Adipocyte (in vitro differentiated cells): ENCODE results near the gene IL22RA2.
"Not testable (repeated sequence)": the region's sequence is repeated elsewhere in the genome, so short reads cannot be mapped to it uniquely, and the experiment has no call there.

Source experiments
- DNase-seq: peaks from one replicate; pipeline ENCODE4 v3.0.0-alpha.2; 2015; ENCODE audit warnings: low read depth
- H3K27me3 ChIP-seq: replicated peaks from 2 replicates; pipeline ENCODE4 v1.7.0; 2013; ENCODE audit warnings: mild to moderate bottlenecking, low read length, moderate library complexity; ENCODE audit not compliant: control insufficient read depth, insufficient read depth
- H3K36me3 ChIP-seq: 2 replicates; pipeline ENCODE4 v1.7.0; 2013; ENCODE audit warnings: low read length, mild to moderate bottlenecking, moderate library complexity; ENCODE audit not compliant: control insufficient read depth, insufficient read depth, severe bottlenecking
- H3K4me1 ChIP-seq: 2 replicates; pipeline ENCODE4 v1.7.0; 2013; ENCODE audit warnings: mild to moderate bottlenecking, low read length, moderate library complexity; ENCODE audit not compliant: control insufficient read depth, insufficient read depth
- H3K4me3 ChIP-seq: 2 replicates; pipeline ENCODE4 v1.7.0; 2013; ENCODE audit warnings: mild to moderate bottlenecking, low read length, moderate library complexity
- H3K9ac ChIP-seq: 2 replicates; pipeline ENCODE4 v1.7.0; 2013; ENCODE audit warnings: mild to moderate bottlenecking, low read length, moderate library complexity
- H3K9me3 ChIP-seq: 2 replicates; pipeline ENCODE4 v1.7.0; 2013; ENCODE audit warnings: mild to moderate bottlenecking, low read length, moderate library complexity; ENCODE audit not compliant: control insufficient read depth

Gene IL22RA2

GRCh38 chr6:137120748-137121147 lies 52.7 kb downstream of the IL22RA2 start:
- no peak overlapping the region for H3K4me3 ChIP-seq
- no peaks in the 10 kb centered on the region for H3K36me3 ChIP-seq
- no peak overlapping the region for H3K9ac ChIP-seq
- DNase-seq: no peak
- H3K4me1 ChIP-seq: no peaks in the 10 kb centered on the region
- no peaks in the 10 kb centered on the region for H3K27me3 ChIP-seq
- H3K9me3 ChIP-seq: peaks cover 15% of the 10 kb centered on the region

DNA sequence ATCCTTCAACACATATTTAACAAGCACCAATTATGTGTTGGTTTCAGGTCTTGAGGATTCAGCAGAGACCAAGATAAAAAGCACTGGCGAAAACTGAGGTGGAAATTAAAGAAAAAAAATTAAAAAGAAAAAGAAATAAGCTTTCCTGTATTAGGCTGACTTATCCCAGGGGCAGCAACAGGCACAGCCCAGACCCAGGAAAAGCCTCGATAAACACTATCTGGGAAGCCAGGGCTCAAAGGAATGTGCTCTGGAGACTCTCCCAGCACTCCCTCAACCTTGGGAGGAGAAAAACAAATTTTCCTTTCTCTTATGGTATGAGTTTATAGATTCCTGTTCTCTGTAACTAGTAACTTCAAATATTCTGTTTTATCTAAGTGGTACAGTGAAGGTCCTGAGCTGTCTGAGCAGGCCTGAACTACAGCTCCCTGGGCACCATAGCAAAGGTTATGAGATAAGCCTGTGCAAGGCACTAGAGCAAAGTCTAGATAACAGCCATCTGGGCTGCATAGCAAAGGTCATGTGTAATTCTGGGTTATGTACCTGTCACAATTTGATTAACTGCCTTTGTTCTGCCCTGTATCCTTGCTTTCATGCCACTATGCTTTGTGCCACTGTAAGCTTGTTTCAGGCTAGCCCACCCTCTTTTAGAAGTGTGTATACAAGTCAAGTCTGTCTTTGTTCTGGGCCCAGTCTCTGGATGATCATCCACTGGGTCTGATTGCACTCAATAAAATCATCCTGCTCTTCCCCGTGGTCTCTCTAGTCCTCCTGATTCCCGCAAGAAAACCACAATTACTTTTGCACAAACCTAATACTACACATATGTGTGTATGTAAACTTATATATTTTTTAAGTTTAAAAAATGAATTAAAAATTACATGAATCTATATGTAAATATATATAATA lies 54.0 kb downstream of the IL22RA2 start:
- H3K9ac ChIP-seq: no peak overlapping the region
- no peak overlapping the region for H3K4me3 ChIP-seq
- H3K27me3 ChIP-seq: no peaks in the 10 kb centered on the region
- H3K4me1 ChIP-seq: no peaks in the 10 kb centered on the region
- peaks cover 15% of the 10 kb centered on the region for H3K9me3 ChIP-seq
- no peak for DNase-seq
- no peaks in the 10 kb centered on the region for H3K36me3 ChIP-seq

- Histone ChIP-seq H3K9ac (no peak overlapping the region), H3K27me3 (no peaks in the 10 kb centered on the region), H3K36me3 (no peaks in the 10 kb centered on the region)
Measured at GRCh38 chr6:137117581-137117980, 55.9 kb downstream of the IL22RA2 start.

GRCh38 chr6:137116807-137117206 lies 56.6 kb downstream of the IL22RA2 start:
- Histone ChIP-seq H3K4me1 (peaks cover 5% of the 10 kb centered on the region), H3K4me3 (no peak overlapping the region), H3K36me3 (no peaks in the 10 kb centered on the region), H3K27me3 (no peaks in the 10 kb centered on the region), H3K9me3 (peaks cover 15% of the 10 kb centered on the region), H3K9ac (no peak overlapping the region)
- DNase-seq: no peak

More at GRCh38 chr6:137117581-137117980, 55.9 kb downstream of the IL22RA2 start:
- H3K4me3 ChIP-seq: no peak overlapping the region
- no peak for DNase-seq
- peaks cover 15% of the 10 kb centered on the region for H3K9me3 ChIP-seq
- H3K4me1 ChIP-seq: no peaks in the 10 kb centered on the region

- no peaks in the 10 kb centered on the region for H3K36me3 ChIP-seq
- no peak overlapping the region for H3K9ac ChIP-seq
- peaks cover 15% of the 10 kb centered on the region for H3K9me3 ChIP-seq
- H3K27me3 ChIP-seq: no peaks in the 10 kb centered on the region
- DNase-seq: peak; percentile 3
- H3K4me1 ChIP-seq: peaks cover 9% of the 10 kb centered on the region
- no peak overlapping the region for H3K4me3 ChIP-seq
Measured at GRCh38 chr6:137115658-137116057, 57.8 kb downstream of the IL22RA2 start.

DNA sequence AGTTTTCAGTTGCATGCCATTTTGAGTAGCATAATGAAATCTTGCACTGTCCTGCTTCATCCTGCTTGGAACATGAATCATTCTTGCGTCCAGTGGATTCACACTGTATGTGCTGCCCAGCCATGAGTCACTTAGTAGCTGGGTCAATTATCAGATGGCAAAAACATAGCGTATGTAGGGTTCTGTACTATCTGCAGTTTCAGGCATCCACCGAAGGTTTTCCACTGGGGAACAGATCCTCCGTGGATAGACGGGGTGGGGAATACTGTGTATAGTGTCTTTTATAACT lies 61.4 kb downstream of the IL22RA2 start:
- Histone ChIP-seq H3K9ac (no peak overlapping the region), H3K4me3 (no peak overlapping the region), H3K9me3 (peaks cover 4% of the 10 kb centered on the region), H3K4me1 (peaks cover 9% of the 10 kb centered on the region), H3K36me3 (no peaks in the 10 kb centered on the region), H3K27me3 (no peaks in the 10 kb centered on the region)
- peak; percentile 63 for DNase-seq

GRCh38 chr6:137111296-137112066 lies 62.0 kb downstream of the IL22RA2 start:
- no peak overlapping the region for H3K9ac ChIP-seq
- H3K4me1 ChIP-seq: peaks cover 9% of the 10 kb centered on the region
- H3K9me3 ChIP-seq: peaks cover 4% of the 10 kb centered on the region
- DNase-seq: peak; percentile 18
- no peaks in the 10 kb centered on the region for H3K27me3 ChIP-seq
- no peaks in the 10 kb centered on the region for H3K36me3 ChIP-seq
- no peak overlapping the region for H3K4me3 ChIP-seq

- H3K9me3 ChIP-seq: peaks cover 4% of the 10 kb centered on the region
- H3K4me1 ChIP-seq: peaks cover 9% of the 10 kb centered on the region
- no peak overlapping the region for H3K9ac ChIP-seq
- no peaks in the 10 kb centered on the region for H3K27me3 ChIP-seq
- H3K36me3 ChIP-seq: no peaks in the 10 kb centered on the region
- no peak for DNase-seq
- H3K4me3 ChIP-seq: no peak overlapping the region
Measured at GRCh38 chr6:137107767-137108105, 65.7 kb downstream of the IL22RA2 start.

DNA sequence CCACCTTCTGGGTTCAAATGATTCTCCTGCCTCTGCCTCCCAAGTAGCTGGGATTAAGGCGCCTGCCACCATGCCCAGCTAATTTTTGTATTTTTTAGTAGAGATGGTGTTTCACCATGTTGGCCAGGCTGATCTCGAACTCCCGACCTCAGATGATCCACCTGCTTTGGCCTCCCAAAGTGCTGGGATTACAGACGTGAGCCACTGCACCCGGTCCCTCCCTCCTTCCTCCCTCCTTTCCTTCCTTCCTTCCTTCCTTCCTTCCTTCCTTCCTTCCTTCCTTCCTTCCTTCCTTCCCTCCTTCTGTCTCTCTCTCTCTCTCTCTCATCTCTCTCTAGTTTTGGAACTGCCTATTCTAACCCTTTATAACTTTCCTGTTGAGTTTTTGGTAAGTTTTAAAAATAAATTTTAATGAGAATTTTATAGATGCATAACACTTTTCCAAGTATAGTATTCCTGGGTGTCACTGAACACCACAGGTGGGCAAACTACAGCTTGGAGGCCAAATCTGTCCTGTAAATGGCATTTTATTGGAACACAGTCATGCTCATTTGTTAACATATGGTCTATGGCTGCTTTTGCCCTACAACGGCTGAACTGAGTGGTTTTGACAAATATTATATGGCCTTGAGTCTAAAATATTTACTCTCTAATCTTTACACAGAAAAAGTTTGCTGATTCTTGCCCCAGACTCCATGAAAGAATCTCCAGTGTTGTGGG lies 66.2 kb downstream of the IL22RA2 start:
- H3K4me3 ChIP-seq, H3K27me3 ChIP-seq, H3K9me3 ChIP-seq, H3K4me1 ChIP-seq, H3K36me3 ChIP-seq, H3K9ac ChIP-seq, DNase-seq: not testable (repeated sequence)

GRCh38 chr6:137106183-137106582 lies 67.3 kb downstream of the IL22RA2 start:
- Histone ChIP-seq H3K9me3 (peaks cover 4% of the 10 kb centered on the region), H3K27me3 (no peaks in the 10 kb centered on the region), H3K4me1 (no peaks in the 10 kb centered on the region), H3K9ac (no peak overlapping the region), H3K4me3 (no peak overlapping the region), H3K36me3 (no peaks in the 10 kb centered on the region)
- no peak for DNase-seq

DNA sequence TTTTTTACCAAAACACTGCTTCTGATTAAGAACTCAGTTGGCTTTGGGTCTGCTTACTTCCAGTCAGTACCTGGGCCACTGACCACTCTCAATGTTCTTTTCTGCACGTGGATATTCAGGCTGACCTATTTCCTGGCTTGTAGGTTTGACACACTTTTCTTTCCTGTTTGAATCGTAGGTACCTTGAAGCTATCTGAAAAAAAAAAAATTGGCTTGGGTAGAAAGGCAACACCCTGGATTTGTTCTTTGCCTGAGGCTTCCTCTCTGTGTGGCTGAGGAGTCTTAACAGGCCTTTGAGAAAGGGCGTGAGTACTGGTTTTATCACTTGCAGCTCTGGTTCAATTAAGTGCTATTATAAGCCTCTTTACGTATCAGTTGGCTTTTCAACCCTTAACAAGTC lies 68.1 kb downstream of the IL22RA2 start:
- Histone ChIP-seq H3K27me3 (no peaks in the 10 kb centered on the region), H3K36me3 (no peaks in the 10 kb centered on the region), H3K4me3 (no peak overlapping the region), H3K4me1 (no peaks in the 10 kb centered on the region), H3K9me3 (peaks cover 4% of the 10 kb centered on the region), H3K9ac (no peak overlapping the region)
- DNase-seq: no peak
